GM19023 (cell line): ENCODE results near the gene AGTRAP.

ENCODE experiments used
- ATAC-seq: cut with Tn5 transposase; IDR thresholded peaks from one replicate; pipeline ENCODE4 v1.9.1; 2021; ENCODE audit warnings: mild to moderate bottlenecking, moderate library complexity; ENCODE audit not compliant: unreplicated experiment

AGTRAP gene

GRCh38 chr1:11757047-11757446 lies 21.1 kb downstream of the AGTRAP start:
- ATAC-seq, result no peak

GRCh38 chr1:11759791-11760190 lies 23.9 kb downstream of the AGTRAP start:
- no peak for ATAC-seq

- no peak for ATAC-seq
Observed at GRCh38 chr1:11761285-11761684, 25.3 kb downstream of the AGTRAP start.

GRCh38 chr1:11761988-11762406 lies 26.1 kb downstream of the AGTRAP start, which contains the start of gene C1orf167:
Gene C1orf167 (plus strand): TSS chr1:11762193. CDS start chr1:11764401, 2,208 bp downstream.
- ATAC-seq, result no peak

GRCh38 chr1:11764115-11764514 lies 28.2 kb downstream of the AGTRAP start:
- no peak for ATAC-seq

GRCh38 chr1:11764519-11764918 lies 28.6 kb downstream of the AGTRAP start:
- no peak for ATAC-seq

GRCh38 chr1:11765661-11766428 lies 29.9 kb downstream of the AGTRAP start:
- no peak for ATAC-seq

- ATAC-seq, result no peak
Observed at GRCh38 chr1:11766429-11766776, 30.5 kb downstream of the AGTRAP start.

- ATAC-seq, result no peak
Observed at GRCh38 chr1:11767922-11768704, 32.2 kb downstream of the AGTRAP start.

- no peak for ATAC-seq
Observed at GRCh38 chr1:11768821-11769220, 32.9 kb downstream of the AGTRAP start.

GRCh38 chr1:11769274-11769673 lies 33.3 kb downstream of the AGTRAP start:
- ATAC-seq, result no peak

- no peak for ATAC-seq
Observed at GRCh38 chr1:11770011-11770410, 34.1 kb downstream of the AGTRAP start.

- no peak for ATAC-seq
Observed at GRCh38 chr1:11771481-11772043, 35.6 kb downstream of the AGTRAP start.

GRCh38 chr1:11772458-11772857 lies 36.5 kb downstream of the AGTRAP start:
- ATAC-seq, result no peak

- ATAC-seq, result no peak
Observed at GRCh38 chr1:11774753-11775152, 38.8 kb downstream of the AGTRAP start.

- no peak for ATAC-seq
Observed at GRCh38 chr1:11777658-11778322, 41.9 kb downstream of the AGTRAP start.

GRCh38 chr1:11778336-11778735 lies 42.4 kb downstream of the AGTRAP start:
- ATAC-seq, result no peak

- no peak for ATAC-seq
Observed at GRCh38 chr1:11778844-11779623, 43.1 kb downstream of the AGTRAP start.

GRCh38 chr1:11779715-11780379 lies 43.9 kb downstream of the AGTRAP start:
- ATAC-seq, result no peak
